ENCODE data around the gene TTC39C. TPM values are rescaled to one million over a fixed set of nuclear protein-coding genes. Genes with fewer than 3 reads are reported as not detected.
A peak's percentile ranks its signal among the peaks of the same experiment; 100 is the strongest.

TTC39C gene
- 46.6 TPM for total RNA-seq

GRCh38 chr18:24014062-24014985 lies at the start of gene TTC39C:
TTC39C (plus strand) TSS chr18:24014754; CDS start chr18:24014872, 118 bp downstream.

GRCh38 chr18:24138789-24139616 lies 124.4 kb downstream of the TTC39C start, which contains the start of gene CABYR:
CABYR (plus strand) TSS chr18:24139062; CDS start chr18:24143115, 4,053 bp downstream.

Small RNA genes within 50 kb of the gene (small RNA-seq; reads per million reads assigned to genes)
- gene RF00017 (ENCODE audit: low replicate concordance) (not detected), gene RNA5SP452 (ENCODE audit: low replicate concordance) (0.28 reads per million), gene RNU5A-6P (ENCODE audit: low replicate concordance) (12.7 reads per million, percentile 91 among the genes with 10 or more reads in this experiment)

Other genes with a start within 250 kb of the TTC39C start
- 26.6 TPM for gene CABYR, start 124.3 kb downstream of the TTC39C start, total RNA-seq